ENCODE results near the gene STAT6.

GRCh38 chr12:57099047-57099714 lies 12.0 kb downstream of the STAT6 start:
- TF ChIP-seq CTCF (IDR thresholded peaks at IDR 0.05 in 2 of 3, conservative IDR thresholded peaks at IDR 0.05 in 1 of 3; ENCODE audit: control insufficient read depth in 2 of 3, extremely low read depth in 1 of 3, insufficient read depth in 1 of 3, low read depth in 3 of 3, low read length in 3 of 3): no peak
- TF ChIP-seq MLLT1 (IDR thresholded peaks at IDR 0.05): no peak
- TF ChIP-seq POLR2A (IDR thresholded peaks at IDR 0.05; ENCODE audit: low read depth, low read length): no peak; the same call in 1 of the 2 replicates
- TF ChIP-seq CUX1 (IDR thresholded peaks at IDR 0.05; ENCODE audit: insufficient replicate concordance, low read depth, low read length): no peak
- no peak for TF ChIP-seq IRF3 (IDR thresholded peaks at IDR 0.05)
